HuH-7.5 (cell line): ENCODE data around the gene METTL8.
"Not testable (repeated sequence)": the region's sequence is repeated elsewhere in the genome, so short reads cannot be mapped to it uniquely, and the experiment has no call there.

Experiments used
- DNase-seq: peaks from one replicate; pipeline ENCODE4 v3.0.0; 2011; ENCODE audit warnings: low spot score

The METTL8 gene

DNA sequence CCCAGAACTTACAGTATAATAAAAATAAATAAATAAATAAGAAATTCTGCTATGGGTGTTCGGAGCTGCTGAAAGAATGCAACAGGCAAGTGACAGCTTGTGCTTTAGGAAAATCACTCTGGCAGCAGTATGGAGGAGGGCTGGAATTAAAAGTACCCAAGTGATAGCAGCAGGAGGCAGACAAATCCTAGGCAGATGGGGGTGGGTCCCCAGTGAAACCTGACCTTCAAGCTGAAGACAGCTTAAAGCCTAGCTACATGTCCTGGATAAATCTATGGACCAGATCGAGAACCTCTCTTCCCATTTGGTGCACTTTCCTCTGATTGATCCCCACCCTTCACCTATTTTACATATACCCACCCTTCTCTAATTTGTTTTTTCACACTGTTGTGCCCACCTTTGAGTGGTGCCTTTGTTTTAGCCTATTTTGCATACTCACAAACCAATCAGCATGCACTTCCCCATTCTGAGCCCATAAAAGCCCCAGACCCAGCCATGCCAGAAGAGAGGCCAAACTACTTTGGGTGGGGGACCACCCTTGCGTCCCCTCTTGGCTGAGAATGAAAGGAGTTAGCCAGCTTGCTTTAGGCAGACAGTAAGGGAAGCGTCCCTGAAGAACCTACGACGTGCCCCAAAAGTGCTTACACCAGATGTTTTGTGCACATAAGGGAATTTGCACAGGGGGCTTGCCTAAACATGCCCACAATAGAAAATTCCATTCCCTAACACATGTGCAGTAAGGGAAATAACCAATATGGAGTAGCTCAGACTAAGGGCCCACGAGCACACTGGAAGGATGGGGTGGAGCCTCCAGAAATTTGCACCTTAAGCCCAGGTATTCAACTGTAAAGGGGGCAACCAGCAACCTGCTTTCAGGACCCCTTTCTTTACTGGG is 3.0 kb downstream of the METTL8 start:
- DNase-seq = no peak

- DNase-seq = not testable (repeated sequence)
Observed at GRCh38 chr2:171422710-171423495, 10.9 kb downstream of the METTL8 start.

DNA sequence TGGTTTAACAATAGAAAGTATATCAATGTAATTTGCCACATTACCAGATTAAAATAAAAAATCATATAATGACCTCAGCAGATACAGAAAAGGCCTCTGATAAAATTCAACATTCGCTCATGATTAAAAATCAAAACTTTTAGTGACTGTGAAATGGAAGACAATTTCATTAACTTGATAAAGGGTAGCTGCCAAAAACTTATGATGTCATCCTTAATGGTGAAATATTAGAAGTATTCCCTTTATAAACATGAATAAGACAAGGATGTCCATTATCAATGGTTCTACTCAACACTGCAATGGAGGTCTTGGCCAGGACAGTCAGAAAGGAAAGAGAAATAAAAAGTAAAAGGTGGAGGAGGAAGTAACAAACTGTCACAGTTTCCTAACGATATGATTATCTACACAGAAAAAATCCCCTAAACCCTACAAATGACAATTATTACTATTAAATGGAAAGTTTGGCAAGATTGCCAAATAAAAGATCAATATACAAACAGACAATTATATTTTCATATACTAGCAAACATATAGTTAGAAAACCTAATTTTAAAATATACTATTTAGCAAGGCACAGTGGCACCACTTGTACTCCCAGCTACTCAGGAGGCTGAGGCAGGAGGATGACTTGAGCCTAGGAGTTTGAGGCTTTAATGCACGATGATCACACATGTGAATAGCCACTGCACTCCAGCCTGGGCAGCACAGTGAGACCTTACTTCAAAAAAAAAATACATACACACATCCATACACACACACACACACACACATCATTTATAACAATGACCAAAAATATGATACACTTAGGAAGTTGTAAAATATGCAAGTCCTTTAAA is 12.8 kb downstream of the METTL8 start:
- no peak for DNase-seq

DNA sequence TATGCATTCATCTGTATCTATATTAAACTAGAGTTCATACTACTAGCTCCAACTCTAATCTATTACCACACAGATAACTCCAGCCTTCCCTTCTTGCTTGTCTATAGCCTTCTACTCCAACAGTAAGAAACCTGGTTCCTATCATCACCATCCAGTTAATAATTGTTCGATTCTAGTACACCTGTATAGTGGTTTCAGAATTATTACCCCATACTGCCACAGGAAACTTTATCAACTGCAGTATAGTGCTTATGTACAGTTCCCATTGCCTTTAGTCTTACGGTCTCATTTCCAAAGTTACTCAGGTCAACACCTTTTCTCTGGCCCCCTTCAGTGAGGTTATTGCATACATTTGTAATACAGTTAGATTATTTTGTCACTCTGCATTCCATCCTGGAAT is 14.5 kb downstream of the METTL8 start:
- no peak for DNase-seq

DNA sequence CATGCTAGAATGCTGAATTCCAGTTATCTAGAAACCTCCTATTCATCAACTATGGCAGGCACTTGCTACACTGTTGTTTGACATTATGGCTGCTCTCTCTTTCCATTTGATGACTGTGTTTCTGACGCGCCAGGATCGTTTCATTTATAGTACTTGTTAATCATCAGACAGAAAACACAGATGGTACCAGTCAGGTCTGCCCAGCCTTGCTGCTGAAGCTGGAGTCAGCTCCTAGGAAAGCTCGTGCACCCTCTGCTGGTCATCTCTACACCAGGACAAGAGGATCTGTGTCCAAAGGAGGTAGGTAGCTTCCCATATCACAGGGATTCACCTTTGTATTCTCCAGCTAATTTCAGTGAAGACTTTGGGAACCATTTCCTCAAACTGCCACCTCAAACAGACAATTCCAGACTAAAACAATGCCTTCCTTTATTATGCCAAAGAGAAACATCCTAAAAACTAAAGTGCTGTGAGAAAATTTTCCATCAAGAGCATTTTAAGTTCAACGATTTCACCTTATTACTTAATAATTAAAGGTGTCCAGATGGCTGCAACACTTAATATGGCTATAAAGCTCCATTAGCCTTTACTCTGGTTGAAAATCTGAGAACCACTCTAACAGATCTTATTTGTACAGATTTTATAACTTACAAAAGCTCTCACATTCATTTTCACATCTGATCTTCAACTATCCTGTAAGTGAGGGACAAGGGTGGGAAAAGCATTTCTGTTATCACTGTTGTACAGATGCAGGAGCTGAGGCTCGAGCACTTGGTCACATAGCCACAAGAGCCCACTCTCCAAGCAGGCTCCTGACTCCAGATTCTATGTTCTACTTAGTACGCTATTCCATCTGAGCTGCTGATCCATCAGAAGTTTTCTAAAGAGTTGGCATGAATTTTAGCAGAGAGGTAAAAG is 17.5 kb downstream of the METTL8 start:
- DNase-seq = peak; percentile 54

GRCh38 chr2:171414645-171415044 is 19.1 kb downstream of the METTL8 start:
- not testable (repeated sequence) for DNase-seq

DNA sequence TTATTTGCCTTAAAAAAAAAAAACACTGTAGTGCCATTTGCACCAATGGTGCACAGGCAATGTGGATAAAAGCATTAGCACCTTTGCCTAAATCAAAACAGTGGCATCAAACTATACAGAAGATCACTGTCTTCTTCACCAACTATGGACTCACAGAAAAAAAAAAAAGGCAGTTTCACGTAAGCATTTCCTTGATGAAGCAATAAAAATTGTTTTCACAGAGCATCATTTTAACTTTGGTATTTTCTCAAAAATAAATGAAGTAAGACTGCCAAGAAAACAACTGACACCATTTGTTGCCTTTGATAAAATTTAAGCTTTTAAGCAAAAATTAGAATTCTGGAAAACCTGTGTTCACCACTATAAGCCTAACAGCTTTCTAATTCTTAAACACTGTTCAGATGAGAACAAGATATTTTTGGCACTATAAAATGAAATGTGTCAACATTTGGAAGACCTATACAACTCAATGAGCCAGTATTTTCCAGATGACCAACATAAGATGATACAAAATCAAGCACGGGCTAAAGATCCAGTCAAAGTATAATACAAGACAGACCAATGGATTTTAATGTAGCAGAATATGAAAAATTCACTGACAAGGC is 21.1 kb downstream of the METTL8 start:
- DNase-seq = no peak

DNA sequence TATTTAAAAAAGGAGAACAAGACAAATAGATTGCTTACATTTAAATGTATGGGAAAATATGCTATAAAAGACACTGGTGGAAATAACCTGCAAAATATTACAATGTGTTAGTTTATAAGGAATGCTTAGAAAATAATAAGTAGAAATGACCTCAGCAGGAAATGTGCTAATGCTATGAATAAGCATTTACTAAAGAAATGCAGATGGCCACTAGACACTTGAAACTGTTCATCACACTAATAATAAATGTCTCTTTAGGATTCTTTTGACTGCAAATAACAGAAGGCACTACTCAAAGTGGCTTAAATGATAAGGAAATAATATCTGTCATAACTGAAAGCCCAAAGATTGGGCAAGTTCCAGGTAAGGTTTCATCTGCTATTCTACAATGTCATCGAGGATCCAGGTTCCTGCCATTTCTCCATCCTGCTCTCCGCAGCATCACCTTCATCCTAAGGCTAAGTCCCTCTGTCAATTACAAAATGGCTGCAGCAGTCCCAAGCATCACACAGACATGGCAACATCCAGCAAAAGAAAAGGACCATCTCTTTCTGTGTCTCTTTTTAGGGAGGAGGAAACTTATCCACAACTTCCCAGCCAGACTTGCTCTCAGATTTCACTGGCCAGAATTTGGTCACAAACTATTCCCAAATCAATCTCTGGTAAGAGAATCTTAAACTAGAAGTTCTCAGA is 21.9 kb downstream of the METTL8 start:
- DNase-seq = no peak

GRCh38 chr2:171411214-171411613 is 22.6 kb downstream of the METTL8 start:
- no peak for DNase-seq

DNA sequence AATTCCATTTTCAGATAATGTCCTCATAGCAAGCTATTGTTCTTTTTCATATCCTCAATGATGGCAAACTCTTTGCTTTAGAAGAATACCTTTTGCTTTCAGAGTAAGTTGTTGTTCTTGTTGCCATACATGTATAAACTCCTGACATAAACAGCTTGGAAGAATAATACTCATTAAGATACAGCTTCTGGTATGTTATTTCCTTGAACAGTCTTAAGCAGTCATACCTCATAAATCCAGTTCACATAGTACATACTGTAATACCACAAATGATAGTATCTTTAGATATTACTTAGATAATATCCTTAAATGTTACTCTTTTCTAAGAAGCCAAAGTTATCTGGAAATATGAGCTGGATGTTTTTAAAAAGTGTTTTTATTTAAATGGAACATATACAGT is 23.2 kb downstream of the METTL8 start:
- DNase-seq = no peak

DNA sequence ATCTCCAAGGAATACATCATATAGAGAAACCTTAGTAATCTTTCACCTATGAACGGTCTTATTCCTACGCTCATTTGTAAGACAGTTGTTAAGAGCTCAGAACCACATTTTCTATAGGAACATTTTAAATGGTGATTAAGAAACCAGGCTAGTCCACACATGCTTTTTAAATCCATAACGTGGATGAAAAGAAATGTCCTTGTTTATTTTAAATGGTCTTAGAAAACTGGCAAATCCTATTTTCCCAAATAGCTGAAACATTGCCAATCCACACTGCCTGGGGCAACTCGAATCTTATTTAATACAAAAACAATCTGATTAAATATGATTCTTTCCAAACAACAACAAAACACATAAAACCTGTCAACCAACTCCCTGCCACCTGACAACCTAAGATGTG is 23.7 kb downstream of the METTL8 start:
- no peak for DNase-seq

DNA sequence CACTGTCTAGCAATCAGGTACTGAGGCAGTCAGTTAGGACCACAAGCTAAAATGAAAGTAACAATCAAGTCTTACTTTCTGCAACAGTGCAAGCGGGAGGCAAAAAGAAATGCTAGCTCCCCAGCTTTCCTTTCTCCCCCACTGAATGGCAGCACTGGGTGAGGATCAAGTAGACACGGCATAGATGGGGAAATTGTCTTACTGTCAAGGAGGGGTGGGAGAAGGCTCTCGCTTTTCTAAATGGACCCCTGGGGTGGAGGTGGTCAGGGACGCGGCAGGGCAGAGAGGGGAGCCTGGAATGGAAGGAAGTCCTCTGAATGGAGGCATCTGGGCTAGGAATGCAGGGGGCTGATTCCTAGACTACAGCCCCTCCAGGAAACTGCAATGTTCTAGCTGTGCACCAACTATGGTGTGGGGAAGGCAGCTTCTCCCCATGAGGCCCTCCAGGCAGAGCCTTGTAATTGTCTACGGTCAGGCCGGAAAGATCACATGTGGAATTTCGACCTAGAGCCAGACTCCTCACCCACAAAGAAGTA is 24.3 kb downstream of the METTL8 start:
- DNase-seq = no peak

DNA sequence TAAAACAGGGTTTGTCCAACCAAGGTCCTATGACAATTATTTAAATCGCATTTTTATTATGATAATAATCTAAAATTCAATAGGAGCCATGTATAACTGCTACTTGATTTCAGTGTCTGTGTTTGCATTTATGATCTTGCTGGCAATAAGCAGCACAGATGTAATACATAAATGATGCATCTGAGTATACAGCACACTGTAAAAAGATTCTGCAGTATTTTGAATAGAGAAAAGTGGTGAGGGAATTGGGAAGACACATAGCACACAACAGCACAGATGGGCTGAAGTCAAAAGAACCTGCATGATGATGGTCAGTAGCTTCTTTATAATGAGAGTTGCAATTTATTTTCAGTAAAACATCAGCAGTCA is 26.1 kb downstream of the METTL8 start:
- no peak for DNase-seq

- no peak for DNase-seq
Observed at GRCh38 chr2:171407030-171407675, 26.6 kb downstream of the METTL8 start.

DNA sequence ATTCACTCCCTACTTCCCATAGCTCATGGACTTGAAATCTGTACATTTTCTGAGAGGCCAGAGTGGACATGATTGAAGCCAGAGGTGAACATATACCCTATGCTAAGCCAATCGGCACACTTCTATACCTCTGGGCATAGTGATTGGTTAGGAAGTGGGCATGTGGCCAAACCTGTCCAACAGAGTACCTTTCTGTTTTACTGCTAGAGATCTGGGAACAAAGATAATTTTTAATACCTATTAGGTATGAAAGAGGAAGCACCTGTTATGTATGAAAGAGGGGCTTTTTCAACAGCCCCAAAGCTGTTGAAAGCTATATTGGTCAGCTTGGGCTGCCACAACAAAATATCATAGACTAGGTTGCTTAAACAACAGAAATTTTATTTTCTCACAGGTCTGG is 27.7 kb downstream of the METTL8 start:
- no peak for DNase-seq

- DNase-seq = no peak
Observed at GRCh38 chr2:171405546-171405945, 28.2 kb downstream of the METTL8 start.

DNA sequence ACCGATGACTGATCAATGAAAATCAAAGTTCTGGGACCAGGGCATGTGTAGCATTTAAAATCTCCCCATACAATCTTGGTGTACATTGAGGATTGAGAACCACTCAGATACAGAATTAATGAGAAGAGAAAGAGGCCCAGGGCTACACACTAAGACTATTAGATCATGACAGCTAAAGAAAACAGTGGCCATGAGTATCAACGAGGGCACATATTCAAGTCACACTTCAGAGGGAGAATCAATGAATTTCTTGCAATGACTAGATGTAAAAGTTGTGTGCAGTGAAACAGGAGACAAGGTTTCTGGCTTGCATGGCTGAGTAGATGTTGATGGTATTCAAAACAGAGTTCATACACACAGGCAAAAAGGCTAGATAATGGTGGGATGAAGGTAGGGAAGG is 29.1 kb downstream of the METTL8 start:
- no peak for DNase-seq

GRCh38 chr2:171404261-171404660 is 29.5 kb downstream of the METTL8 start:
- DNase-seq = no peak

DNA sequence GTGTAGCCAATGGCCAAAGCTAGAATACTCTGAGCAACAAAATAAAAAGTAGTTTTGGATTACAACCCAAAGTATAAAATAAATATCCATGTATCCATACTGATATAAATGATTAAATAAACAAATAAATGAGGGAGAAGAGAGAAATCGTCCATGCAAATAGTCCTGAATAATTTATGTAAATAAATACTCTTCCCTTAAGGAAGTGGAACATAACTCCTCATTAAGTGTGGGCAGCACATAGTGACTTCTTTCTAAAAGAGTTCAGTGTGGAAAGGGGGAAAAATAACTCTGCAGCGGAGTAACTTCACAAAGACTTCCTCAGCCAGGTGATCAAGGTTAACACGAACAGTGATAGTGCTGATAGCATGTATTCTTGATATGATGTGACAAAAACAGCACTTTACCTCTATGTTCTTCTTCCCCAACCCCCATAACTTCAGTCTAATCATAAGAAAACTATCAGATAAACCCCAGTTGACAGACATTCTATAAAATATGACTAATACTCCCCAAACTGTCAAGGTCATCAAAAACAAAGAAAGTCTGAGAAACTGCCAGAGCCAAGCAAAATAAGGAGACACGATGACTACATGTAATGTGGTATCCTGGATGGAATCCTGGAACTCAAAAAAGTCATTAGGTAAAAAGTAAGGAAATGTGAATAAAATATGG is 30.7 kb downstream of the METTL8 start:
- DNase-seq = no peak
